HG03175 (cell line): ENCODE results near the gene PPA1.
"Not testable (repeated sequence)": the region's sequence is repeated elsewhere in the genome, so short reads cannot be mapped to it uniquely, and the experiment has no call there.

ENCODE experiments used
- ATAC-seq: cut with Tn5 transposase; IDR thresholded peaks from one replicate; pipeline ENCODE4 v1.9.1; 2021; ENCODE audit warnings: mild to moderate bottlenecking, moderate library complexity; ENCODE audit not compliant: unreplicated experiment

Gene PPA1

DNA sequence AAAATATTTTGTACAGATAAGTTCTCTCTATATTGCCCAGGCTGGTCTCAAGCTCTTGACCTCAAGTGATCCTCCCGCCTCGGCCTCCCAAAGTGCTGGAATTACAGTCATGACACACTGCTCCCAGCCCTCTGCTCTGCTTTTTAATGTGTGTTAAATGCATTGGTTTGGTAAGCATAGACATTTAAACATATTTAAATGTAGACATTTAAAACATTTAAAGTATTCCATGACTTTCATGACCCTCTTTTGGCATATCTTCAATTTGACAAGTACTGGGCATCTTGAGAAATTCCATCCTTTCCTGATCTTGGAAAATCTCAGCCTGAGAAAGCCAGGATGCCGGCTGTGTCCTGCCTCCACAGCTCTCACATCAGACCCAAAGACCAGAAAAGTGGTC, 57.7 kb downstream of the PPA1 start:
- ATAC-seq: no peak

DNA sequence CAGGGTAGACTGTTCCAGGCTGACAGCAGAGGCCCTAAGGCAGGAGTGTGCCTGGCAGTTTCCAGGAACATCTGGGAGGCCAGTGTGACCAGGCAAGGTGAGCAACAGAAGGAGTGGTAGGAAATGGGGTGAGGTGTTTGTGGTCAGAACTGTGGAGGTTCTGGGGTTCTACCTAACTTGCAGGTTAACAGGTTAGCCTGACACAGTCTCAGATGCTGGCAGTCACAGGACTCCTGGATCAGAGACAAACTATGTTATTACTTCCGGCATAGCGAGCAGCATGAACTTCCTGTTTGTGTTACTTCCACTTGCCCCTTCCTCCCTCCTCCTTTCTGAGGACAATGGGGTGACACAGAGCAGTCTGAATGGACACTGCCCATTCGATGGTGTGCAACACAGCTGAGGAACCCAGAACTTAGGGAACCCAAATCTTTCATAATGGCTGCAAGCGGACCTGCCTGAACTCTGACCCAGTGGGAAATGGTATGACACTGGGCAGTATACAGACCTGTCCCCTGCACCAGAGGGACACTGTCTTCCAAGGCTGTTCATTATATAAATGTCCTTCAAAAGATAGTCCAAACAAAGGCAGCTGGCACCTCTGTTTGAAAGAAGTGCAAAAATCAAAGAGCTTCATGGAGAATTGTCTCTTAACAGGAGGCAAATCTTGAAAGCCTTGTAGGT, 59.0 kb downstream of the PPA1 start:
- ATAC-seq: no peak

DNA sequence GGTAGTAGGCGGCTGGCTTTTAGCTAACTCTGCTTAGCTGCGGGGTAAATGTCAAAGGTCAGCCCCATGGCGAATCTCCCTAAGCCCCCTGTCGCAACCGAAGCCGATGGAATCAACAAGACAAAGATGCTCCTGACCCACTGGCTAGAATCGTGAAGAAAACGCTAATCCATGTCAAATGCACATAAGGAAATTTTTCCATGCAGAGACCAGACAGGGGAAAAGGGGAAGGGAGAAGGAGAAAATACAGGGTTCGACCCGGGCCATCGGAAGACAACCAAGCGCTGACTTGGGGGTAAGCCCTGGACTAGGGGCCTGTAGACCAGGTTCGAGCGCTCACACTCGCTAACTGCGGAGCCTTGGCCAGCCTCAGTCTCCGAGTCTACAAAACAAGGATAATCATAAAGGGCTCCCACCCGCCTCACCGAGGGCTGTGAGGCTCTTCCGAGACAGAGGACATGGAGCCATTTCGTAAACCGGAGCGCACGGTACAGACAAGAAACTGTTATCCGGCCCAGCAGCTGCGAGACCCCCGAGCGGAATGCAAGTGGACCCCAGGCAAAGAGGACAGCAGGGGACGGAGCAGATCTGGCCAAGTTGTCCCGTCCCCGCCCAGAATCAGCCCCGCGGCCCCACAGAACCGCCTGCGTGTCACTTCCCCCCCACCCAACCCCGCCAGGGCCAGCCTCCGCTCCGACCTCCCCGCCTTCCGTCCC, 63.4 kb downstream of the PPA1 start:
- ATAC-seq: peak; percentile 19

DNA sequence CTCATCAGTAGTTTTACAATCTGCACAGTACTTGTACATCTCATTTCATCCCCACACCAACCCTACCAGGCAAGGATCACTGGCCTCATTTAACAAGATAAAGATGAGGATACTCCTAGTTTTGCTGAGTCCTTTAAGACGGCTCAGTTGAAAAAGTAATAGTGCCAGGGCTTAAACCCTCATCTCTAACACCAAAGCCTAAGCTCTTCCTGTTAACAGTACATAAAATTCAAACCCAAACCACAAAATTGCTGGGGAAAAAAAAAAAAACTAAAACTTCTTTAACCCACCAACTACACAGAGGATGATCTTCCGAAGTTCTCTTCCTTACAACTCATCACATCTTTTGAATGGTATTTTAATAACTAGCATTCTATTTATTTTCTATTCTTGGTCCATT, 64.2 kb downstream of the PPA1 start:
- ATAC-seq: no peak

DNA sequence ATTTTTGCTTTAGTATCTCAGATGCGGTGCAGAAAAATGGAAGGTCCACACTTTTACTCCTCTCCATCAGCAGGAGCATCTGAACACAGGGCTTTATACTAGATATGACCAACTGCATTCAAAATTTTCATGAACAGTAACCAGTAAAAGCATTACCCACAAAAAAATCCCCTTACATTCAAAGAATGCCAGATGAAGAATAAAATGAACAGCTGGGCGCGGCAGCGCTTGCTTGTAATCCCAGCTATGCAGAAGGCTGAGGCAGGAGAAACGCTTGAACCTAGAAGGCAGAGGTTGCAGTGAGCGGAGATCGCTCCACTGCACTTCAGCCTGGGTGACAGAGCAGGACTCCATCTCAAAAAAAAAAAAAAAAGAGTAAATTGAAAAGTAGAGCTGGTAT, 66.0 kb downstream of the PPA1 start:
- no peak for ATAC-seq

DNA sequence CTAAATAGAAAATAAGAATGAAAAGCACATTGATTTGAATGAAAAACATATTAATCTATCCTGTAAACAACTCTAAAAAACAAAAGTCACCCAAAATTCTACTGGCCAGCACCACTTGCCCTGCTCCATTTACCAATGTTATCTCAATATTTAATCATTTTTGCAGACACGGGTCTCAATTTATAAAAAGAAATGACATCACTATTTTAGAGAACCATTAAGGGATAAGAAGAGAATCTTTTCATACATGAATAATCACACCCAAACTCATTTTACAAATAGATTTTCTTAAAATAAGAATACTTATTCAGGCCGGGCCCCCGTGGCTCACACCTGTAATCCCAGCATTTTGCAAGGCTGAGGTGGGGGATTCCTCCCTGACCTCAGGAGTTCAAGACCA, 66.8 kb downstream of the PPA1 start:
- no peak for ATAC-seq

DNA sequence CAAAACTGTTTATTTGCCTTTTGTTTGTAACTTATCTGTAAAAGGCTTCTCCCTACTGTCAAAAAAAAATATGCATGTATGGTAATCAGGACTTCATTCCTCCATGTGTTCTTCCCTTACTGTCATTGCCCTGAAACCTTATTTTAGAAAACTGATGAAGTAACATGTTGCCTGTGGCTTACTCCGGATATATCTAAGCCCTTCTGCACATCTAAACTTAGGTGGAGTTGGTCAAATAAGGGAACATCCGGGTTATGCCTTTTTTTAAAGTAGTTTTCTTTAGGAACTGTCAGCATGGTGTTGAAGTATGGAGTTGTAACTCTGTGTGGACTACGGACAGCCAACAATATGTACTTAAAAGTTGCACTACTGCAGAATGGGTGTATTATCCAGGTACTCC, 69.1 kb downstream of the PPA1 start:
- ATAC-seq: no peak

DNA sequence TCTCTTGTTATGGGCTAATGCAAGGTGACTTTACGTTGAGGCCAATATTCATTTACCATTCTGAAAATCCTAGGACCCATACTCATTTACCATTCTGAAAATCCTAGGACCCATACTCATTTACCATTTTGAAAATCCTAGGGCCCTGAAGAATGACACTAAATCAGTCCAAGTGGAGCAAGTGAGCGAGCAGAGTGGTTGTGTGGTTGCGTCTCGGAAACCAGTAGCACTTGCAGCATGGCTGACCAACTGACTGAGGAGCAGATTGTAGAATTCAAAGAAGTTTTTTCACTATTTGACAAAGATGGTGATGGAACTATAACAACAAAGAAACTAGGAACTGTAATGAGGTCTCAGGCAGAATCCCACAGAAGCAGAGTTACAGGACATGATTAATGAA, 69.8 kb downstream of the PPA1 start:
- no peak for ATAC-seq

DNA sequence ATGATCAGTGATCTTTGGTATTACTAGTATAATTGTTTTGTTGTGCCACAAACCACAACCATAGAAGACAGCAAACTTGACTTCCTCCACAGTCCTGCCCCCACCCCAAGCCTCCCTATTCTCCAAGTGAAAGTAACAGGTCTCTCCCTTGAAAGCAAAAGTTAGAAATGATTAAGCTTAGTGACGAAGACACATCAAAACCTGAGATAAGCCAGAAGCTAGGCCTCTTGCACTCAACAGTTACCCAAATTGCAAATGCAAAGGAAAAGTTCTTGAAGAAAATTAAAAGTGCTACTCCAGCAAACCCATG, 70.4 kb downstream of the PPA1 start:
- peak; percentile 95 for ATAC-seq

DNA sequence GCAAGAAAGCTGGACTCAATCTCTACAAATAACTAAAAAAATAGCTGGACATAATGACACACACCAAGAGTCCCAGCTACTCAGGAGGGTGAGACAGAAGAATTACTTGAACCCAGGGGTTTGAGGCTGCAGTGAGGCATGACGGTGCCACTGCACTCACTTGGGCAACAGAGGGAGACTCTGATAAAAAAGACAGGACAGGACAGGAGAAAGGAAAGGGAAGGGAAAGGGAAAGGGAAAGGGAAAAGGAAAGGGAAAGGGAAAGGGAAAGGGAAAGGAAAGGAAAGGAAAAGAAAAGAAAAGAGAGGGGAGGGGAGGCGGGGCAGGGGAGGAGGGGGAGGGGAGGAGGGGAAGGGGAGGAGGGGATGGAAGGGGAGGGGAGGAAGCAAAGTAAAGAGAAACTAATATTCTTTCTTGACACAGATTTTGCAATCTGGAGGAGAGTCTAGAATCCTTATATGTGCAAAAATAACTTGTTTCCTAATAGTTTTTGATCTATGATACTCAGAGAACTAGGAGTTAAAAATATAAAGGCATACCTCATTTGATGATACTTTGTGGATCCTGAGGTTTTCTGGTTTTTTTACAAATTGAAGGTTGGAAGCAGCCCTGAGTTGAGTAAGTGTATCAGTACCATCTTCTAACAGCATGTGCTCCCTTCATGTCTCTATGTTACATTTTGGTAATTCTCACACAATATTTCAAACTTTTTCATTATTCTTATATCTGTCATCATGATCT, 70.9 kb downstream of the PPA1 start:
- ATAC-seq: peak; percentile 40

DNA sequence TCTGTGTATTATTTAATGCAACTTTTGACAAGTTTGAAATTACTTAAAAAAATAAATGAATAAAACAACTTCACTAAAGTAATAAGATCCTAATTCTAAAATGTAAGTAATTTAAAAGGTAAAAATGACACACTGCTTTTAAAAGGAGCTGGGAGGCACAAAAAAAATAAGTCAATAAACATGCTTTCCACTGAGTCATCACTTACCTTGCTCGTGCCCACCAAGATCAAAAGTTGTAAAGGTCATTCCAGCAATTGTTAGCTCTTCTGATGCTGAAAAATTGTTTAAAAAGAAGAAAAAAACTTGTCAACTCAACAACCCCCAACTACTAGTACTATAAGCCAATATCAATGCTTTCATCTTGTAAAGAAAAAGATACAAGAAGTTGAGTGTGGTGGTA, 72.4 kb downstream of the PPA1 start:
- no peak for ATAC-seq

DNA sequence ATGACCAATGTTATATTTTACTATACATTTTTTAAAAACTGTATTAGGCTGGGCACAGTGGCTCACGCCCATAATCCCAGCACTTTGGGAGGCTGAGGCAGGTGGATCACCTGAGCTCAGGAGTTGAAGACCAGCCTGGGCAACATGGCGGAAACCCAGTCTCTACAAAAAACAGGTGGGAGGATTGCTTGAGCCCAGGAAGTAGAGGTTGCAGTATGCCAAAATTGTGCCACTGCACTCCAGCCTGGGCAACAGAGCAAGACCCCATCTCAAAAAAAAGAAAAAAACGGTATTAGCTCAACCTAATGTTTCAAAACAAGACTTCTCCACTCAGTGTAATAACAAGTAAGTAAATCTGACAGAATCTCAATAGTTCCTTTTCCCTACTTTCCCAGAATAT, 73.9 kb downstream of the PPA1 start:
- ATAC-seq: not testable (repeated sequence)

DNA sequence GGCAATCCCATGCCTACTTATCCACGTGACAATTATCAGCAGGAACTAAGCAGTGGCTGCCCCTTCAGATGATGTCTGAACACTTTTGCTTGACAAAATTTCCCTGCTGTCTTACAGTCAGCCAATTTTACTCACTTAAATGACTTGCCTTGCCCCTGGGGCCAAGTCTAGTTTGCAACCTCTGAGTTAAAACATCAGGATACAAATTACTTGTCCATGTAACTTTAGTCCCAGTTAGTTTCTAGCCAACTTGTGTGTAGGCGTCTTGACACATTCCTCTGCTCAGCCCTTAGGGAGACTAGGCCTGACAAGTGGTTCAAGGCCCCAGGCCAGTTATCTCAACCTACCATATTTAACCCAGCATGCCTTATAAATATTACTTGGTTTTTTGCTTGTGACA, 75.1 kb downstream of the PPA1 start:
- ATAC-seq: no peak

DNA sequence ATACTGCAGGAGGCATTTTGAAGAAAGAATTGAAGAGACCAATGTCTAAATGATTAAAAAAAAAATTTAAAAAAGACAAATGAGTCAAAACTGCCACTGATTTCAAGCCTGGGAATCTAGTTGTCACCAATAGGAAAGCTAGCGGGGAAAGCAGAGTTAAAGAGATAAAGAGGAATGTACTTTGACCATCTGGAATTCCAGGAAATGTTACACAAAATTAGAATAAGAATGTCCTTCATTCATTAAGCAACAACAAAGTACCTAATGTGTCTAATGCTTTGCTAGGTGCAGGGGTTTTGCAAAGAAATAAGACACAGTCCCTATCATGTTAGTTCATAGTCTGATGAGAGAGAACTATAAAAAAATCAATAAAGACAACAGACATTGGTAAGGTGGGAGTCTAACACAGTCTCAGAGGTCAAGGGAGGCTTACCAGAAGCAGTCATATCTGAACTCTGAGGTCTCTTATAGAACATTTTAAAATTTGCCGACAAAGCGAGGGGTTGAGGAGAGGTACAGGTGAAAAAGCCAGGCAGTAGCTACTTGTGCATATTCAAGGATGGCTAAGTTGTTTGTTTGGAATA, 77.9 kb downstream of the PPA1 start:
- ATAC-seq: no peak
